ENCODE results near the gene ASCL2. TPM values are rescaled to one million over a fixed set of nuclear protein-coding genes. Genes with fewer than 3 reads are reported as not detected.
"Not testable (repeated sequence)": the region's sequence is repeated elsewhere in the genome, so short reads cannot be mapped to it uniquely, and the experiment has no call there.

Gene ASCL2
- total RNA-seq, 2 experiments from 2014 or later, result not detected

DNA sequence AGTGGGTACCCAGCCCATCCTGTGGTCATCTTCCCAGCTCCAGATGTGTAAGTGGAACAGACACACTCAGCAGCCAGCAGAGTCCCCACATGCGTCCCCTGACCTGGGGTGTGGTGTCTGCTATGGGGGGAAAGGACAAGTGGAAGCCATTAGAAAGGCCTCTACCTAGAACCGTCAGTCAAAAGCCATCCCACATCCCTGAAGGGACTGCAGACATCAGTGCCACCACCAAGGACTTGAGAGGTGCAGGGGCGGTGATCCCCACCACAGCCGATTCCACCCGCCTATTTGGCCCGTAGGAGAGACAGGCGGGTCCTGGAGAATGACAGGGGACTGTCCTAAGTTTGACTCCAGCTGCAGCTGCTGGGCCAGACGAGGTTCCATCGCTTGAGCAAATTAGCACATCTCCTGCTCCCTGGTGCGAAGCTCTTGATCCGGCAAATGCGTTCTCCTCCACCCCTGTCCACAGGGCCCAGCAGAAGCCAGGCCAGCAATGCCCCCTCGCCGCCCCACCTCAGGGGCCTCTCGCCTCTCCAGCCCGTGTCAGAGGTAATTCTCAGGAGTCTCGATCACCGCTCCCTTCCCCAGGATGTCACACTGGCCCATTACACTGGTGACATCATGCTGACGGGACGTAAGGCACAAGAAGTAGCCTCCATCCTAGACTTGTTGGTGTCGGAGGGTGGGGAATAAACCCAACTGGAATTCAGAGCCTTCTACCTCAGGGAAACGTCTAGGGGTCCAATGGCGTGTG, 33.8 kb downstream of the ASCL2 start:
- H3K9me3 Mint-ChIP-seq; H3K27ac Mint-ChIP-seq; H3K27me3 Mint-ChIP-seq (ENCODE audit: low read depth); DNase-seq; H3K36me3 Mint-ChIP-seq (ENCODE audit: low read depth); H3K4me3 Mint-ChIP-seq; H3K4me1 Mint-ChIP-seq (ENCODE audit: low read depth); intact Hi-C loops (cut with micrococcal nuclease): not testable (repeated sequence)
- CTCF ChIA-PET, result interaction anchor here (0.7 kb wide), 1 partner anchor 62 kb away, joined by 3 read pairs; no protein-coding TSS in a partner anchor

DNA sequence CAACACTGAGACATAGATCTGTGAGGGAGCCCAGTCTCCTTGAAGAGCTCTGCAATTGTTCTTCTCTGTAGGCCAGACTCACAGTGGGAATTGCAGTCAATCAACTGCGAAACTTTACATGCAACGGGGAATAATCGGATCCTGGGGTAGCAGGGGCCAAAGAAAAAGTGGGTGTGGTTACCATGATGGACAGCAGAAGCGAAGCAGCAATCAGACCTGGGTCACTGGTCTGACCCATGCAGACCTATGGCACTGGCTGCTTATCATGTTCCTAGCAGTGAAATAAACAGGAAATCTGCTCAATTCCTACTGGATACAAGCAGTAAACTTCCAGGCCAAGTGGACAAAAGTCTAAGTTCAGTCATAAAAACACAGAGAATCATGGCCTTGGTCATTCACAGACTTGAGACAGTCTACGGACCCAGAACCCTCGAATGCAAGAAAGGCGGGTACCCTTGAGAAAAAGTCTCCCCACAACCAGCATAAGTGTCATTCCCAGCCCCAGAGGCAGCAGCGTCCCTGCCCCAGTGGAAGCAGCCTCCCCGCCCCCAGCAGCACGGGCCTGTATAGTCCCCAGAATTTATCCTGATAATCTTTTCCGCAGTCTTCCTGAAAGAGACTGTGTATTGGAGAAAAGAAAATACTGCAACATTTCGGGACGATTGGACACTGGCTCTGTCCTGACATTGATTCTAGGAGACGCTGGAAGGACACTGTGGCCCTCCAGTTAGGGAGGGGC, 34.6 kb downstream of the ASCL2 start:
- Mint-ChIP-seq H3K27ac (no peak overlapping the region), H3K27me3 (ENCODE audit: low read depth) (peaks cover under 1% of the 10 kb centered on the region), H3K36me3 (ENCODE audit: low read depth) (no peaks in the 10 kb centered on the region), H3K9me3 (peaks cover 7% of the 10 kb centered on the region), H3K4me1 (ENCODE audit: low read depth) (no peaks in the 10 kb centered on the region), H3K4me3 (no peak overlapping the region)
- intact Hi-C loops (cut with micrococcal nuclease), result no loop called here
- CTCF ChIA-PET, result no interaction called here
- no peak for DNase-seq

DNA sequence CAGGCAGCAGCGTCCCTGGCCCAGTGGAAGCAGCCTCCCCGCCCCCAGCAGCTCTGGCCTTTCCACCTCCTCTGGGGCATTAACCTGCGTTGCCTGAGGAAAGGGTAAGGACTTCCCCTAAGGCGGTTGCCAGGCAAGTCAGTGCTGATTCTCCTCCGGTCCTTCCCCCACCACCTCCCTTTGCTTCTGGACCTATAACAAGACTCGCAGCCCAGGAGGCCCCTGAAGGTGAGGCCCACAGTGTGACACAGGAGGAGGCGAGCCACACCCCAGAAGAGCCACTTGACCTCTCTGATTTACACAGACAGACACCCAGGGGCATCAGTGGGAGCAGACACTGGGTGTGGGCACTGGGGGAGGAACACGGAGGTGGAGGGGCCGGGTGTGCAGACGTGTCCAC, 35.4 kb downstream of the ASCL2 start:
- Mint-ChIP-seq H3K27me3 (ENCODE audit: low read depth) (peaks cover 2% of the 10 kb centered on the region), H3K4me1 (ENCODE audit: low read depth) (no peaks in the 10 kb centered on the region), H3K27ac (no peak overlapping the region), H3K9me3 (peaks cover 9% of the 10 kb centered on the region), H3K36me3 (ENCODE audit: low read depth) (no peaks in the 10 kb centered on the region), H3K4me3 (no peak overlapping the region)
- intact Hi-C loops (cut with micrococcal nuclease), result no loop called here
- no peak for DNase-seq
- CTCF ChIA-PET, result no interaction called here

DNA sequence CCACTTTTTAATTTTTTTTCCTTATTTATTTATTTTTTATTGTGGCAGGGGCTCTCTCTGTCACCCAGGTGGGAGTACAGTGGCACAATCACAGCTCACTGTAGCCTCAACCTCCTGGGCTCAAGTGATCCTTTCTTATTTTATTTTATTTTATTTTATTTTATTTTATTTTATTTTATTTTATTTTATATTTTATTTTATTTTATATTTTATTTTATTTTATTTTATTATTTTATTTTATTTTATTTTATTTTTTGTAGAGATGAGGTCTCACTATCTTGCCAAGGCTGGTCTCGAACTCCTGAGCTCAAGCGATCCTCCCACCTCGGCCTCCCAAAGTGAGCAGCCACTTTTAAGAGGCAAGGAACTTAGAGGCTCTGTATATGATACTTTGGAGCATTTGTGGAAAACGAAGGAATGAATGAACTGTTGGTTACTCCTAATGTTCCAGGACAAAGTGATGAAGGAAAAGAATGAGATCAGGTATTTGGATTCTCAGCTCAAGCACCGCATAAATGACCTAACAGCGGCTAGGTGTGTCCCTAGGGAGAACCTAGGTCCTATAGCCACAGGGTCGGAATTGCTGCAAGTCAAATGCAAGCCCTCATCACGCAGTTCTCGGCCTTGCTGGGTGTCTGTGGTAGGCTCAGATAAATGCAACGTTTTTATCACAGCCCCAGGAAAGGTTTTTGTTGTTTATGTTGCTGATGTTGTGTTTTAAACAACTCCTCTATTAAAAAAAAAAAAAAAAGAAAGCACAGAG, 36.5 kb downstream of the ASCL2 start:
- H3K4me1 Mint-ChIP-seq (ENCODE audit: low read depth), result no peaks in the 10 kb centered on the region
- H3K27ac Mint-ChIP-seq, result no peak overlapping the region
- no peak overlapping the region for H3K4me3 Mint-ChIP-seq
- H3K36me3 Mint-ChIP-seq (ENCODE audit: low read depth), result no peaks in the 10 kb centered on the region
- intact Hi-C loops (cut with micrococcal nuclease), result no loop called here
- H3K27me3 Mint-ChIP-seq (ENCODE audit: low read depth), result peaks cover 2% of the 10 kb centered on the region
- CTCF ChIA-PET, result no interaction called here
- peaks cover 13% of the 10 kb centered on the region for H3K9me3 Mint-ChIP-seq
- DNase-seq, result no peak

DNA sequence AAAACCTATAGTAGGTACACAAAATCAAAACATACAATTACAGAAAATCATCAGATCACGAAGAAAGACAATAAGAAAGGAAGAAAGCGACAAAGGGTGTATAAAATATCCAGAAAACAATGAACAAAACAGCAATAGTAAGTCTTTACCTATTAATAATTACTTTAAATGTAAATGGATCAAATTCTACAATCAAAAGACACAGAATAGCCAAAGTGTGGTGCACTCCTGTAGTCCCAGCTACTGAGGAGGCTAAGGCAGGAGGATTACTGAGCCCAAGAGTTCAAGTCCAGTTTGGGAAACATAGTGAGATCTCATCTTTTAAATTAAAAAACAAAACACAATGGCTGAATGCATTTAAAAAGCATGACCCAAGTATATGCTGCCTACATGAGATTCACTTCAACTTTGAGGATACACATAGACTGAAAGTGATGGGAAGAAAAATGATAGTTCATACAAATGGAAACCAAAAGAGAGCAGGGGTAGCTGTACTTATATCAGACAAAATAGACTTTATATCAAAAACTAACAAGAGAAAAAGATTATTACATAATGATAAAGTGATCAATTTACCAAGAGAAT, 40.6 kb downstream of the ASCL2 start:
- Mint-ChIP-seq H3K27ac (no peak overlapping the region), H3K9me3 (peaks cover 13% of the 10 kb centered on the region), H3K27me3 (ENCODE audit: low read depth) (peaks cover 7% of the 10 kb centered on the region), H3K4me1 (ENCODE audit: low read depth) (no peaks in the 10 kb centered on the region), H3K4me3 (no peak overlapping the region), H3K36me3 (ENCODE audit: low read depth) (no peaks in the 10 kb centered on the region)
- CTCF ChIA-PET, result interaction anchor here (1.0 kb wide), 2 partner anchors 75 to 79 kb away, joined by 3 read pairs; no protein-coding TSS in a partner anchor
- intact Hi-C loops (cut with micrococcal nuclease), result no loop called here
- DNase-seq, result no peak

DNA sequence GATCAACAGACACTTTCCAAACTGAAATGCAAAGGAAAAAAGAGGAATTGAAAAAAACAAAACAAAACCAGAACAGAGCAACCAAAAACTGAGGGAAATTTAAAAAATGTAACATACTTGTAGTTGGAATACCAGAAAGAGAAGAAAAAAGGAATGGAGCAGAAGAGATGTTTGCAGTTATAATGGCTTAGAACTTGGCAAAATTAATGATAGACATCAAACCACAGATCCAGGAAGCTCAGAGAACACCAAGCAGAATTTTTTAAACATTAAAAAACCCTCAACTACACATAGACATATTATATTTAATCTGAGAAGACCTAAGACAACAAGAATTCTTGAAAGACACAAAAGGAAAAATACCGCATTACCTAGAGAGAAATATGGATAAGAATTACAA, 46.1 kb downstream of the ASCL2 start:
- DNase-seq, result no peak
- H3K4me3 Mint-ChIP-seq, result no peak overlapping the region
- H3K9me3 Mint-ChIP-seq, result peaks cover 9% of the 10 kb centered on the region
- H3K4me1 Mint-ChIP-seq (ENCODE audit: low read depth), result no peaks in the 10 kb centered on the region
- no peak overlapping the region for H3K27ac Mint-ChIP-seq
- intact Hi-C loops (cut with micrococcal nuclease), result no loop called here
- peaks cover 2% of the 10 kb centered on the region for H3K36me3 Mint-ChIP-seq (ENCODE audit: low read depth)
- CTCF ChIA-PET, result no interaction called here
- peaks cover 14% of the 10 kb centered on the region for H3K27me3 Mint-ChIP-seq (ENCODE audit: low read depth)

DNA sequence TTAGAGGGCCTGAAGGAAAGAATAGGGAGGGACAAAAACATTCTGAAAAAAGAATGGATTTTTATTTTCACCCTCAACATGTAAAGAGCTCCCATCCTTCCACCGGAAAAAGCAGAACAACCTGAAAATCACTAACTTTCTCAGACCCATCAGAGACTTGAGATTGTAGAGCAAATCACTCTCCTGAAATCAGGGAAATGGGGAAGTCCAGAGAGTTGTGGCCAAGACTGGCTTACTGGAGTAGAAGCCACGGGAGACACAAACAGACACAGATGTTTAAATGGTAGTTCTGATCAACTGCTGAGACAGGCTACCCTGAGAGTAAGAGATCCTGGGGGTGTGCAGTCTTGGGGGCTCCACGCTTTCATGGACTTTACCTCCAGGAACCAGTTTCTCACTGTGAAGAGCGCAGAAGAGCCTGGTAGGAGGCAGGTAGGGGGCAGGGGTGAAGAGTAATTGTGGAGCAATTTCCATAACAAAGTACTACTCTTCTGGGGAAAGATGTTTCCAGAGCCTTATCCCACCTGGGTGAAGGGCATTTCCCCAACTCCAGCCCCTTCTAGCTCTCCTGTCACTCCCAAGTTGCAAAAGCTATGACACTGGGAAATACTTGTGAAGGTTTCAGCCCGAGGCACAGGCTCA, 47.1 kb downstream of the ASCL2 start:
- DNase-seq, result no peak
- Mint-ChIP-seq H3K27me3 (ENCODE audit: low read depth) (peaks cover 14% of the 10 kb centered on the region), H3K9me3 (peaks cover 8% of the 10 kb centered on the region), H3K36me3 (ENCODE audit: low read depth) (peaks cover 2% of the 10 kb centered on the region), H3K4me1 (ENCODE audit: low read depth) (no peaks in the 10 kb centered on the region), H3K27ac (no peak overlapping the region), H3K4me3 (no peak overlapping the region)
- intact Hi-C loops (cut with micrococcal nuclease), result no loop called here
- CTCF ChIA-PET, result interaction anchor here (0.9 kb wide), 1 partner anchor 30 kb away, joined by 3 read pairs; no protein-coding TSS in a partner anchor

DNA sequence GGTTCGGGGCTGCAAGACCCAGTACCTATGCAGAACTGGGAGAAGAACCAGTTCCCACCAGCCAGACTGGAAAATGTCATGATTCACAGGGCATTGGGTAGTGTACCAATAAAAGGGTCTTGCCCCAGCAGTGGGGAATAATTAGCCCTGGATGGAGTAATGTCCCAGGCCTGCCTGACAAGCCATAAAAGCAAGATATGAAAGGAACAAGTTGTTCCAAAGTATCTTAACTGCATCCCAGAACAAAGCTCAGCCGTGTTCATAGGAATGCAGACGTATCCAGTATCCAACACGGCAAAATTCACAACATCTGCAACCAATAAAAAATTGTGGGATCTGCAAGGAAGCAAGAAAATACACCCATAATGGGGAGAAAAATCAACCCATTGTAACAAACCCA, 47.9 kb downstream of the ASCL2 start:
- Mint-ChIP-seq H3K9me3 (peaks cover 8% of the 10 kb centered on the region), H3K36me3 (ENCODE audit: low read depth) (peaks cover 2% of the 10 kb centered on the region), H3K27me3 (ENCODE audit: low read depth) (peaks cover 14% of the 10 kb centered on the region), H3K4me3 (no peak overlapping the region), H3K4me1 (ENCODE audit: low read depth) (no peaks in the 10 kb centered on the region), H3K27ac (no peak overlapping the region)
- no peak for DNase-seq
- intact Hi-C loops (cut with micrococcal nuclease), result no loop called here
- CTCF ChIA-PET, result no interaction called here

DNA sequence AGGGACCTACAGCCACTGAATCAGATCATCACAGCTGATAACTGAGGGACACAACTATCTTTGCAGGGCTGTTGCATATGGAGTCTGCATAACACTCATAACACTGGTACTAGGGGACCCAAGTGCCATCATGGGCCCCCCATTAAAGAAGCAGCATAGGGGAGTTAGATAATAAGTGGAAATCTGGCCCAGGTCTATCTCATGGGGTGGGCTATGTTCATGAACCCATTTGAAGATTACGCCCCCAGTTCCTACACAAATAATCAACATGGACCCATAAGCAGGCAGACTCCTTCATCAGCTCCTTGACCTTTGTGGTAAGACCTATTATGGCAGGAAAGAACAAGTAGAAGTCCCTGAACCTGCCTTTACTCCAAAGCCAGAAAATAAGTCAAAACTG, 48.8 kb downstream of the ASCL2 start:
- CTCF ChIA-PET, result no interaction called here
- intact Hi-C loops (cut with micrococcal nuclease), result no loop called here
- Mint-ChIP-seq H3K4me3 (no peak overlapping the region), H3K27me3 (ENCODE audit: low read depth) (peaks cover 12% of the 10 kb centered on the region), H3K9me3 (peaks cover 8% of the 10 kb centered on the region), H3K36me3 (ENCODE audit: low read depth) (peaks cover 2% of the 10 kb centered on the region), H3K27ac (no peak overlapping the region), H3K4me1 (ENCODE audit: low read depth) (no peaks in the 10 kb centered on the region)
- DNase-seq, result no peak

DNA sequence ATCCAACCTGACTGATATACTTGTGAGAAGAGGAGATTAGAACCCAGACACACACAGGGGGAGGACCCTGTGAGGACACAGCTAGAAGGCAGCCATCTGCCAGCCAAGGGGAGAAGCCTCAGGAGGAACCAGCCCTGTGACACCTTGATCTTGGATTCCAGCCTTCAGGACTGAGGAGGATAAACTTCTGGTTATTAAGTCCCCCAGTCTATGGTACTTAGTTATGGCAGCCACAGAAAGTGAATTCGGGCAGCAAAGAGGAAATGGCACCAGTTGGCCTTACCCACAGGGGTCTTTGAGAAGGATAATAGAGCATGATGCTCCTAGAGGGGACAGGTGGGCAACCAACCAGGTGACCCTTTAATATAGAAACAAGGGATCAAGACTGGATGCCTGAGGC, 49.4 kb downstream of the ASCL2 start:
- H3K4me3 Mint-ChIP-seq, result no peak overlapping the region
- peaks cover 11% of the 10 kb centered on the region for H3K27me3 Mint-ChIP-seq (ENCODE audit: low read depth)
- peaks cover 2% of the 10 kb centered on the region for H3K36me3 Mint-ChIP-seq (ENCODE audit: low read depth)
- intact Hi-C loops (cut with micrococcal nuclease), result no loop called here
- no peak for DNase-seq
- CTCF ChIA-PET, result no interaction called here
- no peak overlapping the region for H3K27ac Mint-ChIP-seq
- no peaks in the 10 kb centered on the region for H3K4me1 Mint-ChIP-seq (ENCODE audit: low read depth)
- peaks cover 8% of the 10 kb centered on the region for H3K9me3 Mint-ChIP-seq

DNA sequence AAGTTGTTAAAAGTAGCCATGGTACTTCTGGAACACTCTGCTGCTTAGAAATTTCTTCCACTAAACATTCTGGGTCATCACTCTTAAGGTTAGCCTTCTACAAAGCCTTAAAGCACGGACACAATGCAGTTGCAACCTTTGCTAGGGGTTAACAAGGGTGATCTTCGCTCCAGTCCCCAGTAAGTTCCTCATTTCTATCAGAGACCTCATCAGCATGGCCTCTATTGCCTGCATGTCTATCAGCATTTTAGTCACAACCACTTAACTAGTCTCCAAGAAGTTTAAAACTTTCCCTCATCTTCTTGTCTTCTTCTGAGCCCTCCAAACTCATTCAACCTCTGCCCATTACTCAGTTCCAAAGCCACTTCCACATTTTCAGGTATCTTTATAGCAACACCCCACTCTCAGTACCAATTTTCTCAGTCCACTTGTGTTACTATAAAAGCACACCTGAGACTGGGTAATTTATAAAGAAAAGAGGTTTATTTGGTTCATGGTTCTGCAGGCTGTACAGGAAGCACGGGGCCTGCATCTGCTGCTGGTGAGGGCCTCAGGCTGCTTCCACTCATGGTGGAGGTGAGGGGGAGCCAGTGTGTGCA, 50.1 kb downstream of the ASCL2 start:
- Mint-ChIP-seq H3K4me1 (ENCODE audit: low read depth) (no peaks in the 10 kb centered on the region), H3K9me3 (peaks cover 8% of the 10 kb centered on the region), H3K27ac (no peak overlapping the region), H3K4me3 (no peak overlapping the region), H3K36me3 (ENCODE audit: low read depth) (peaks cover 2% of the 10 kb centered on the region), H3K27me3 (ENCODE audit: low read depth) (peaks cover 11% of the 10 kb centered on the region)
- DNase-seq, result no peak
- intact Hi-C loops (cut with micrococcal nuclease), result no loop called here
- CTCF ChIA-PET, result no interaction called here

Data from activated naive CD4-positive, alpha-beta T cell treated with anti-CD3 and anti-CD28 coated beads for 36 hours (primary cell).